ENCODE results near the gene CDH18.
A peak's percentile ranks its signal among the peaks of the same experiment; 100 is the strongest.

CDH18 gene

GRCh38 chr5:20028506-20028905 is 40.5 kb upstream of the CDH18 start:
- no peak overlapping the region for H3K4me3 ChIP-seq (ENCODE audit: low read length)
- TF ChIP-seq CTCF (conservative IDR thresholded peaks at IDR 0.05; ENCODE audit: low read depth, low read length), result no peak
- no peak for DNase-seq (ENCODE audit: low read depth)

- no peak for TF ChIP-seq CTCF (conservative IDR thresholded peaks at IDR 0.05; ENCODE audit: low read depth, low read length)
- no peak for DNase-seq (ENCODE audit: low read depth)
- H3K4me3 ChIP-seq (ENCODE audit: low read length), result no peak overlapping the region
Measured at GRCh38 chr5:20023686-20024180, 35.7 kb upstream of the CDH18 start.

GRCh38 chr5:20020247-20020646 is 32.2 kb upstream of the CDH18 start:
- TF ChIP-seq CTCF (conservative IDR thresholded peaks at IDR 0.05; ENCODE audit: low read depth, low read length), result no peak
- no peak for DNase-seq (ENCODE audit: low read depth)
- no peak overlapping the region for H3K4me3 ChIP-seq (ENCODE audit: low read length)

GRCh38 chr5:20017021-20017420 is 29.0 kb upstream of the CDH18 start:
- no peak for TF ChIP-seq CTCF (conservative IDR thresholded peaks at IDR 0.05; ENCODE audit: low read depth, low read length)
- no peak overlapping the region for H3K4me3 ChIP-seq (ENCODE audit: low read length)

GRCh38 chr5:20000416-20000815 is 12.4 kb upstream of the CDH18 start:
- no peak overlapping the region for H3K4me3 ChIP-seq (ENCODE audit: low read length)
- TF ChIP-seq CTCF (conservative IDR thresholded peaks at IDR 0.05; ENCODE audit: low read depth, low read length), result no peak
- no peak for DNase-seq (ENCODE audit: low read depth)

More at GRCh38 chr5:20017021-20017420, 29.0 kb upstream of the CDH18 start:
- DNase-seq (ENCODE audit: low read depth), result no peak

- no peak for DNase-seq (ENCODE audit: low read depth)
- H3K4me3 ChIP-seq (ENCODE audit: low read length), result peak overlapping the region; percentile 40
- TF ChIP-seq CTCF (conservative IDR thresholded peaks at IDR 0.05; ENCODE audit: low read depth, low read length), result no peak
Measured at GRCh38 chr5:19988457-19988856, 457 bp upstream of the CDH18 start.

- DNase-seq (ENCODE audit: low read depth), result no peak
Measured at GRCh38 chr5:19986806-19987205, 1.2 kb downstream of the CDH18 start.

More at GRCh38 chr5:19986806-19987205, 1.2 kb downstream of the CDH18 start:
- no peak for TF ChIP-seq CTCF (conservative IDR thresholded peaks at IDR 0.05; ENCODE audit: low read depth, low read length)
- no peak overlapping the region for H3K4me3 ChIP-seq (ENCODE audit: low read length)
